GM12891 (cell line): ENCODE data around the gene OR1J1.

ENCODE experiments used
- POLR2A ChIP-seq: IDR thresholded peaks from 2 replicates; pipeline ENCODE4 v1.6.1; 2011; ENCODE audit warnings: low read depth, low read length, control low read depth
- POLR2AphosphoS5 ChIP-seq: IDR thresholded peaks from 2 replicates; pipeline ENCODE4 v1.6.1; 2011; ENCODE audit warnings: low read depth, low read length, control low read depth
- TAF1 ChIP-seq: IDR thresholded peaks from 2 replicates; pipeline ENCODE4 v1.6.1; 2011; ENCODE audit warnings: low read depth, low read length, control low read depth

GRCh38 chr9:122468735-122469134 lies 9.0 kb downstream of the OR1J1 start:
- TF ChIP-seq TAF1, result no peak
- no peak for TF ChIP-seq POLR2A
- TF ChIP-seq POLR2AphosphoS5, result no peak
